Mesothelial cell of epicardium (in vitro differentiated cells): Measurements from ENCODE around the gene AXL. TPM values are rescaled to one million over a fixed set of nuclear protein-coding genes. Genes with fewer than 3 reads are reported as not detected.
A peak's percentile ranks its signal among the peaks of the same experiment; 100 is the strongest.

Source experiments
- DNase-seq, 2 experiments: peaks; one replicate each; pipeline ENCODE4 v3.0.0; 2021; ENCODE audit warnings: low spot score in 2 of 2; ENCODE audit not compliant: unreplicated experiment in 2 of 2
- H3K27ac Mint-ChIP-seq: 2 replicates; pipeline ENCODE4 v1.8.0; 2021; ENCODE audit warnings: mixed read lengths
- H3K27me3 Mint-ChIP-seq: 2 replicates; pipeline ENCODE4 v1.8.0; 2021; ENCODE audit warnings: low read depth, mixed read lengths
- H3K36me3 Mint-ChIP-seq: 2 replicates; pipeline ENCODE4 v1.8.0; 2021; ENCODE audit warnings: mixed read lengths
- H3K4me1 Mint-ChIP-seq: 2 replicates; pipeline ENCODE4 v1.8.0; 2021; ENCODE audit warnings: mixed read lengths
- H3K4me3 Mint-ChIP-seq: 2 replicates; pipeline ENCODE4 v1.8.0; 2021; ENCODE audit warnings: mild to moderate bottlenecking, moderate library complexity, mixed read lengths
- H3K9me3 Mint-ChIP-seq: 2 replicates; pipeline ENCODE4 v1.8.0; 2021; ENCODE audit warnings: mixed read lengths
- total RNA-seq: library from RNA; stranded (reverse); gene quantifications from 3 replicates; pipeline ENCODE4 v1.2.1, GENCODE V29; 2021
- TF ChIP-seq, protein P1 (sequence below): fragments of 200-600 bp; sonication (generic); IDR thresholded peaks from one replicate; pipeline ENCODE4 v1.5.0; 2021; ENCODE audit warnings: antibody characterized with exemption; ENCODE audit not compliant: unreplicated experiment

Gene AXL
- total RNA-seq, 1 donor from 2014 or later: 60.0 TPM

DNA sequence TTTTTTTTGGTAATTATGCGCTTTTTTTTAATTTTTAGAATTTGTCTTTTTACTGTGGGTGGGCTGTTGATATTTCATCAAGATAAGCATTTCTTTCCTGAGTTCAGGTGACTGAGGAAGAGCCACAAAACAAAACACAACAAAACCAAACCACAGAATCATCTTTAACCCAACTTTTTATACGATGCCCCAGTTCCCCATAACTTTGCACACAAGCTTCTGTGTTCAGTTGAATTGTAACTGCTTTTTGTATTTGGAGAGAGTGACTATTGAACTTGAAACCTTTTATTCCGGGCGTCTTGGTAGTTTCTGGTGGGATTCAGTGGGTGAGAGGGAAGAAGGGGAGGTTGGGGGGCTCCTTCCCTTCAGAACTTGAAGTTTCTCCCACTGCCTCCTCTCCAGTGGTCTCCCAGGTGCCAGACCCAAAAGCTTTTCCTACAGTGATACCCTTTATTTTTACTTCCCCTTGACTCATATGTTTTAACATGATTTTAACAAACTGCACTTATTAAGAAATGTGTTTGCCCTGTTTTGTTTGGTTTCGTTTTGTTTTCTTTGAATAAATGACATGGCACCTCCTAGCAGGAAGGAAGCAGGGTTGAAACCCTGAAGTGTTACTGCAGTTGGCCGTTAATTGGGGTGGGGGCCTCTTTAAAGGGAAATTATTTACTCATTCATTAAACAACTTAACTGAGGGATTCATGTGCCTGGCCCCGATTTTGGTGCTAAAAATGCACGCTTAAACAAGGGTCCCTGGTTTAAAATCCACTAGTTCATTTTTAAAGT lies 88.3 kb downstream of the AXL start:
- H3K9me3 Mint-ChIP-seq: no peaks in the 10 kb centered on the region
- no peaks in the 10 kb centered on the region for H3K27me3 Mint-ChIP-seq
- H3K27ac Mint-ChIP-seq: peak overlapping the region; percentile 75
- H3K4me3 Mint-ChIP-seq: no peak overlapping the region
- DNase-seq: no peak
- H3K4me1 Mint-ChIP-seq: peaks cover 27% of the 10 kb centered on the region
- TF ChIP-seq, protein P1, sequence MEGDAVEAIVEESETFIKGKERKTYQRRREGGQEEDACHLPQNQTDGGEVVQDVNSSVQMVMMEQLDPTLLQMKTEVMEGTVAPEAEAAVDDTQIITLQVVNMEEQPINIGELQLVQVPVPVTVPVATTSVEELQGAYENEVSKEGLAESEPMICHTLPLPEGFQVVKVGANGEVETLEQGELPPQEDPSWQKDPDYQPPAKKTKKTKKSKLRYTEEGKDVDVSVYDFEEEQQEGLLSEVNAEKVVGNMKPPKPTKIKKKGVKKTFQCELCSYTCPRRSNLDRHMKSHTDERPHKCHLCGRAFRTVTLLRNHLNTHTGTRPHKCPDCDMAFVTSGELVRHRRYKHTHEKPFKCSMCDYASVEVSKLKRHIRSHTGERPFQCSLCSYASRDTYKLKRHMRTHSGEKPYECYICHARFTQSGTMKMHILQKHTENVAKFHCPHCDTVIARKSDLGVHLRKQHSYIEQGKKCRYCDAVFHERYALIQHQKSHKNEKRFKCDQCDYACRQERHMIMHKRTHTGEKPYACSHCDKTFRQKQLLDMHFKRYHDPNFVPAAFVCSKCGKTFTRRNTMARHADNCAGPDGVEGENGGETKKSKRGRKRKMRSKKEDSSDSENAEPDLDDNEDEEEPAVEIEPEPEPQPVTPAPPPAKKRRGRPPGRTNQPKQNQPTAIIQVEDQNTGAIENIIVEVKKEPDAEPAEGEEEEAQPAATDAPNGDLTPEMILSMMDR: no peak
- H3K36me3 Mint-ChIP-seq: peaks cover 19% of the 10 kb centered on the region

DNA sequence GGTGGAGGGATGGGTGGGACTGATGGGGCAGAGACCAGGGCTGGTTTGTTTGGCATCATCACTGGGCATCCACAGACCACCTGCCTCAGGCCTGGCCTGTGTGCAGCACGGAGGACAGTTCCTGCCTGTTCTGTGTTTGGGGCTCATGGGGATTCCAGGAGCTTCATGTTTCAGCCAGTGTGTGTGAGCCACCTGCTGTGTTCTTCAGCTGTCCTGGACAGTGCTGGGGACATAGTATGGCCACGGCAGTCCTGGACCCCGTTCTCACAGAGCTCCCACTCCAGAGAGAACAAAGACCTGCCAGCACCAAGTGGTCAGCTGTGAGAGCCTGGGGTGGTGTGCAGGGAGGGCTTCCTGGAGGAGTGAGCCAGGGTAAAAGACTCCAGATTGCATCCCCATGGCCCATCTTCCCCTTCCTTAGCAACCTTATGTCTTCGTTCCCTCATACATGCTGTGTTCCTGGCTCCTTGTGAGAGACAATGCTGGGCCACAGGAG lies 89.0 kb downstream of the AXL start:
- Mint-ChIP-seq H3K27ac (peak overlapping the region; percentile 99), H3K36me3 (peaks cover 16% of the 10 kb centered on the region), H3K4me1 (peaks cover 28% of the 10 kb centered on the region), H3K4me3 (no peak overlapping the region), H3K27me3 (no peaks in the 10 kb centered on the region), H3K9me3 (no peaks in the 10 kb centered on the region)
- no peak for DNase-seq
- TF ChIP-seq, protein P1: no peak

DNA sequence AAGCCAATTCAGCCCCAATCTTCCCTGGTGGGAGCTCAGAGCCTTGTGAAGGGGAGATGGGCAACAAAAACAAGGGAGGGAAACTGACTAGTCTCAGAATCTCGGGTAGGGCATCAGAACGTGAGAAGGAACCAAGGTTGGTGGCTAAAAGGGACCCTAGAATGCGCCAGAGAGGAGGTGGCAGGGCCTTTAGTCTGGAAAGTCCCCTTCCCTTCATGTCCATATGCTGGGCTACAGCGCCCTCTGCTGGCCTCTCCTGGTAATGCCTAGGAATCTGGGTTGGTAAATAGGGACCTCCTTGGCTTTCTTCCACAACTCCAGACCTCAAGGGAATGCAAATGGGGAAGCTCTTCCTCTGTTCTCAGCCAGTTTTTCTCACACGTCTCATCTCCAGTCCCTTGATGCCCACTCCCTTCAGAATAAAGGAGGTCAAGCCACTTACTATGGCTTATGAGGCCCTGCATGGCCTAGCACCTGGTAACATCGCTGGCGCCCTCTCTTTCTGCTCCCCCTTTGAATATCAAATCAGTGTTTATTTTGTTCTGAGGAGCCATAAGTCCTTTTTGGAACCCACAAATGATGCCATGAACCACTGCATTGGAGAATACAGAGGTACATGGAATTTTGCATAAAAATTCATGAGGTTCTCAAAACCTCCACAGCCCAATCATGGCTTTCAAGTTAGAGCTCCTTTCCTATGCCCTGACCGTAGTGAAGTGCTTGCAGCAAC lies 89.6 kb downstream of the AXL start:
- Mint-ChIP-seq H3K4me3 (peak overlapping the region; percentile 93), H3K9me3 (no peaks in the 10 kb centered on the region), H3K27ac (peak overlapping the region; percentile 99), H3K27me3 (no peaks in the 10 kb centered on the region), H3K4me1 (peaks cover 32% of the 10 kb centered on the region), H3K36me3 (peaks cover 20% of the 10 kb centered on the region)
- TF ChIP-seq, protein P1: peak; percentile 96
- peak; percentile 87 to 98 for DNase-seq

DNA sequence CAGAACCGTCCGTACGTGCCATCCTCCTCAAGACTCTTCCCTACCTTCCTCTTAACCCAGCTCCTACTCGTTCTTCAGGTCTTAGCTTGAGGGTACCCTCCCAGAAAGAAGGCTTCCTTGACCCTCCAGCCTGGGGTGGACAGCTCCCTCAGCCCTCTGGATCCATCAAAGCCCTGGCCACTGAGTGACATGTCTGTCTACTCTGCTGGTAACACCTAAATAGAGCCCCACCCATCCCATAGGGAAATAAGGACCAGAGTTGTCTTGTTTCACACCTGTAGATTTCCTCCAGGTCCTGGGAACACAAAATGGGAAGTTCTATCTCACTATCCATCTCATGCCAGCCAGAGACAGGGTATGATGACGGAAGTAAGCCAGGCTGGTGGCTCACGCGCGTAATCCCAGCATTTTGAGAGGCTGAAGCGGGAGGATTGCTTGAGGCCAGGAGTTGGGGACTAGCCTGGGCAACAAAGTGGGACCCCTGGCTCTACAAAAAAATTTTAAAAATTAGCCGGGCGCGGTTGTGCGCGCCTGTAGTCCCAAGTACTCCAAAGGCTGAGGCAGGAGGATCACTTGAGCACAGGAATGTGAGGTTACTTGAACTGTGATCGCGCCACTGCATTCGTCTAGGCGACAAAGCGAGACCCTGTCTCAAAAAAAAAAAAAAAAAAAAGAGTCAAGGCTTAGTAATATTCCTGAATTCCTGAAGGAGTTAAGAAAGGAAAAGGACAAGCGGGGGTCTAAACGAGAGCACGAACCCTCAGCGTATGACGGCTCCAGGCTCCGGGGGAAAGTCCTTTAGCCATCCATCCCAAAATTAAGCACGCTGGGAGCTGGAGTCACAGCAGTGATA lies 90.4 kb downstream of the AXL start:
- Mint-ChIP-seq H3K4me3 (peak overlapping the region; percentile 93), H3K4me1 (peaks cover 32% of the 10 kb centered on the region), H3K9me3 (no peaks in the 10 kb centered on the region), H3K27me3 (no peaks in the 10 kb centered on the region), H3K27ac (peak overlapping the region; percentile 99), H3K36me3 (peaks cover 20% of the 10 kb centered on the region)
- TF ChIP-seq, protein P1: no peak
- no peak for DNase-seq

DNA sequence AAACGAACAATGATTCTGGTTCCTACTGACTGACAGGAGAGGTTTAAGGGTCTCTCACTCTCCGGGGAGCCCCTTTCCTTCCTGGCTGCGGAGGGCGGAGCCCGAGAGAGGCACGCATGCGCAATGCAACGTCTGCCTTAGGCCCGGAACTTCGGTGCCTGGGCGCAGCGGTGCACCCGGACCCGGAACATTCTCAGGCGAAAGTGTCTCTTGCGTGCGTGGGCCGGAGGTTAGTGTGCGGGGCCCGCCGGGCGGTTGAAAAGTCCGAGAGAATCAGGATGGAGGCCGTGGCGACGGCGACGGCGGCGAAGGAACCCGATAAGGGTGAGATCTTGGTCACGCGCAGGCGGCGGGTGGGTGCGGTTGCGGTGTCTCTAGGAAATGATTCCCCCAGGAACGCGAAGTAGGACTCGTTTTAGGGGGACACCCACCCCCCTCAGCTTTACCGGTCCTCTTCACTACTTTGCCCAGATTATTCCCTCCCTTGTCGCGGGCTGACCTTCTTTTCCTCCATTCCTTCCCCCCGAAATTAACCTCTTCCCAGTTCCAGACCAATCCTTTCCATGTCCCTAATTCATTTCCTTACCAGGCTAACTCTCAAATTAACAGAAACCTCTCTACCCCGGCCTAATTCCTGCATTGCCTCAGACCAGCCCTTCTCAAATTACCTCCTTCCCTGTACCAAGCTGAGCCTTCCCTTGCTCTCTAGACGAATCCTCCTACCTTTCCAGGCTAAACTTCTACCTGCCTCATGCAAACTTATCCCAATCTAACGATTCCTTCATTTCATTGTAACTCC lies 91.2 kb downstream of the AXL start, which contains the start of gene CCDC97:
Gene CCDC97 (plus strand): TSS at position 140 of the 799 bp plus-strand sequence. CDS start 139 bp downstream, at position 279.
- Mint-ChIP-seq H3K36me3 (peaks cover 19% of the 10 kb centered on the region), H3K9me3 (no peaks in the 10 kb centered on the region), H3K27me3 (no peaks in the 10 kb centered on the region), H3K4me1 (peaks cover 32% of the 10 kb centered on the region), H3K27ac (peak within 1 kb of the TSS; percentile 99), H3K4me3 (peak within 1 kb of the TSS; percentile 93)
- TF ChIP-seq, protein P1: no peak
- DNase-seq: peak; percentile 75 to 90
